Astrocyte (in vitro differentiated cells and primary cell): Measurements from ENCODE around the gene VPS8. TPM values are rescaled to one million over a fixed set of nuclear protein-coding genes. Genes with fewer than 3 reads are reported as not detected.

Experiments used
- DNase-seq: peaks from one replicate; pipeline ENCODE4 v3.0.0-alpha.2; 2010; ENCODE audit warnings: low read depth
- FAIRE-seq: peaks from 2 replicates; lab custom pipeline; 2011; peaks lifted over from hg19 to GRCh38; lab: Jason Lieb, UNC
- H2AFZ ChIP-seq: 2 replicates; pipeline ENCODE4 v1.6.0; 2012; ENCODE audit warnings: low read depth, low read length, inconsistent platforms
- H3K27ac ChIP-seq: 2 replicates; pipeline ENCODE4 v1.5.1; 2011; ENCODE audit warnings: low read depth, low read length, inconsistent platforms
- H3K27me3 ChIP-seq: 2 replicates; pipeline ENCODE4 v1.6.0; 2011; ENCODE audit warnings: low read length, inconsistent platforms; ENCODE audit not compliant: insufficient read depth
- H3K36me3 ChIP-seq: 2 replicates; pipeline ENCODE4 v1.5.1; 2011; ENCODE audit warnings: low read length, inconsistent platforms; ENCODE audit not compliant: insufficient read depth
- H3K4me1 ChIP-seq: 2 replicates; pipeline ENCODE4 v1.5.1; 2011; ENCODE audit warnings: low read length, inconsistent platforms; ENCODE audit not compliant: insufficient read depth
- H3K4me2 ChIP-seq: 2 replicates; pipeline ENCODE4 v1.6.0; 2012; ENCODE audit warnings: low read length, inconsistent platforms
- H3K4me3 ChIP-seq: 2 replicates; pipeline ENCODE4 v1.5.1; 2011; ENCODE audit warnings: low read depth, mild to moderate bottlenecking, low read length, inconsistent platforms; ENCODE audit not compliant: insufficient read depth
- H3K79me2 ChIP-seq: 2 replicates; pipeline ENCODE4 v1.6.0; 2012; ENCODE audit warnings: mild to moderate bottlenecking, low read length, inconsistent platforms; ENCODE audit not compliant: insufficient read depth
- H3K9ac ChIP-seq: 2 replicates; pipeline ENCODE4 v1.6.0; 2012; ENCODE audit warnings: mild to moderate bottlenecking, low read length, inconsistent platforms
- H3K9me3 ChIP-seq: 2 replicates; pipeline ENCODE4 v1.5.1; 2012; ENCODE audit warnings: low read depth, mild to moderate bottlenecking, low read length, inconsistent platforms; ENCODE audit not compliant: insufficient read depth
- H4K20me1 ChIP-seq: 2 replicates; pipeline ENCODE4 v1.6.0; 2012; ENCODE audit warnings: low read length, inconsistent platforms; ENCODE audit not compliant: insufficient read depth
- H3K27ac Mint-ChIP-seq: one replicate; pipeline ENCODE4 v1.8.0; 2021; ENCODE audit warnings: mild to moderate bottlenecking, mixed read lengths; ENCODE audit not compliant: unreplicated experiment
- H3K27me3 Mint-ChIP-seq: one replicate; pipeline ENCODE4 v1.8.0; 2021; ENCODE audit warnings: low read depth, mixed read lengths; ENCODE audit not compliant: unreplicated experiment
- H3K36me3 Mint-ChIP-seq: one replicate; pipeline ENCODE4 v1.8.0; 2021; ENCODE audit warnings: low read depth, mixed read lengths; ENCODE audit not compliant: unreplicated experiment
- H3K4me1 Mint-ChIP-seq: one replicate; pipeline ENCODE4 v1.8.0; 2021; ENCODE audit warnings: low read depth, mixed read lengths; ENCODE audit not compliant: unreplicated experiment
- H3K4me3 Mint-ChIP-seq: one replicate; pipeline ENCODE4 v1.8.0; 2021; ENCODE audit warnings: mild to moderate bottlenecking, moderate library complexity, mixed read lengths; ENCODE audit not compliant: unreplicated experiment
- H3K9me3 Mint-ChIP-seq: one replicate; pipeline ENCODE4 v1.8.0; 2021; ENCODE audit warnings: mild to moderate bottlenecking, mixed read lengths; ENCODE audit not compliant: unreplicated experiment
- EZH2 ChIP-seq: IDR thresholded peaks from 2 replicates; pipeline ENCODE4 v1.6.1; 2012; ENCODE audit warnings: mild to moderate bottlenecking, low read length, inconsistent platforms; ENCODE audit not compliant: insufficient read depth
- total RNA-seq: library from RNA; stranded (reverse); gene quantifications from 2 replicates; pipeline ENCODE4 v1.2.1, GENCODE V29; 2021
- TF ChIP-seq, protein P1 (sequence below): IDR thresholded peaks from 2 replicates; pipeline ENCODE4 v1.5.1; 2011; ENCODE audit warnings: low read depth, mild to moderate bottlenecking, inconsistent platforms, low read length, moderate library complexity; ENCODE audit not compliant: insufficient read depth

The VPS8 gene
- total RNA-seq, 1 donor from 2014 or later, result 40.7 TPM

- Histone ChIP-seq H4K20me1 (no peaks in the 10 kb centered on the region), H3K36me3 (no peaks in the 10 kb centered on the region), H3K27me3 (no peaks in the 10 kb centered on the region), H3K4me3 (no peak overlapping the region), H3K79me2 (no peaks in the 10 kb centered on the region), H3K9ac (no peak overlapping the region), H3K9me3 (no peaks in the 10 kb centered on the region), H3K27ac (no peak overlapping the region), H3K4me1 (no peaks in the 10 kb centered on the region), H3K4me2 (no peak overlapping the region), H2AFZ (no peak overlapping the region)
- TF ChIP-seq EZH2, result no peak
- TF ChIP-seq, protein P1, sequence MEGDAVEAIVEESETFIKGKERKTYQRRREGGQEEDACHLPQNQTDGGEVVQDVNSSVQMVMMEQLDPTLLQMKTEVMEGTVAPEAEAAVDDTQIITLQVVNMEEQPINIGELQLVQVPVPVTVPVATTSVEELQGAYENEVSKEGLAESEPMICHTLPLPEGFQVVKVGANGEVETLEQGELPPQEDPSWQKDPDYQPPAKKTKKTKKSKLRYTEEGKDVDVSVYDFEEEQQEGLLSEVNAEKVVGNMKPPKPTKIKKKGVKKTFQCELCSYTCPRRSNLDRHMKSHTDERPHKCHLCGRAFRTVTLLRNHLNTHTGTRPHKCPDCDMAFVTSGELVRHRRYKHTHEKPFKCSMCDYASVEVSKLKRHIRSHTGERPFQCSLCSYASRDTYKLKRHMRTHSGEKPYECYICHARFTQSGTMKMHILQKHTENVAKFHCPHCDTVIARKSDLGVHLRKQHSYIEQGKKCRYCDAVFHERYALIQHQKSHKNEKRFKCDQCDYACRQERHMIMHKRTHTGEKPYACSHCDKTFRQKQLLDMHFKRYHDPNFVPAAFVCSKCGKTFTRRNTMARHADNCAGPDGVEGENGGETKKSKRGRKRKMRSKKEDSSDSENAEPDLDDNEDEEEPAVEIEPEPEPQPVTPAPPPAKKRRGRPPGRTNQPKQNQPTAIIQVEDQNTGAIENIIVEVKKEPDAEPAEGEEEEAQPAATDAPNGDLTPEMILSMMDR, result no peak
- H3K27ac Mint-ChIP-seq, result no peak overlapping the region
- H3K36me3 Mint-ChIP-seq, result no peaks in the 10 kb centered on the region
- DNase-seq (no peak), FAIRE-seq (no peak)
- peaks cover 11% of the 10 kb centered on the region for H3K4me1 Mint-ChIP-seq
- no peaks in the 10 kb centered on the region for H3K27me3 Mint-ChIP-seq
- H3K9me3 Mint-ChIP-seq, result no peaks in the 10 kb centered on the region
- no peak overlapping the region for H3K4me3 Mint-ChIP-seq
These were observed 282.7 kb downstream of the VPS8 start for GRCh38 chr3:185094697-185095096.

Other genes with a start within 250 kb of the VPS8 start
- gene MAGEF1, start 100.1 kb upstream of the VPS8 start, total RNA-seq, result 26.2 and 28.8 TPM in 2 replicates